Endothelial cell of umbilical vein (primary cell): ENCODE results near the gene PHACTR1.

Experiments used
- CTCF ChIP-seq, 2 donors: IDR thresholded peaks; 1 replicate in 1 of 2; 2 replicates in 1 of 2; pipeline ENCODE4 v1.5.1; 2011; ENCODE audit warnings: low read length in 2 of 2, mild to moderate bottlenecking in 2 of 2, moderate library complexity in 2 of 2, control low read depth in 1 of 2, inconsistent platforms in 1 of 2, low read depth in 1 of 2; ENCODE audit not compliant: insufficient read depth in 1 of 2; ENCODE audit errors: extremely low read depth in 1 of 2
- POLR2AphosphoS5 ChIP-seq: IDR thresholded peaks from 2 replicates; pipeline ENCODE4 v1.6.1; 2012; ENCODE audit warnings: low read depth, mild to moderate bottlenecking, control low read depth, low read length, moderate library complexity; ENCODE audit not compliant: insufficient read depth
- TF ChIP-seq, protein P1 (sequence below): IDR thresholded peaks from 2 replicates; pipeline ENCODE4 v1.6.1; 2011; ENCODE audit not compliant: insufficient read depth, insufficient read length

- TF ChIP-seq CTCF (IDR thresholded peaks at IDR 0.05; ENCODE audit: extremely low read depth in 1 of 2, insufficient read depth in 1 of 2, low read depth in 1 of 2, low read length in 2 of 2): no peak
- TF ChIP-seq POLR2AphosphoS5: no peak
- TF ChIP-seq, protein P1, sequence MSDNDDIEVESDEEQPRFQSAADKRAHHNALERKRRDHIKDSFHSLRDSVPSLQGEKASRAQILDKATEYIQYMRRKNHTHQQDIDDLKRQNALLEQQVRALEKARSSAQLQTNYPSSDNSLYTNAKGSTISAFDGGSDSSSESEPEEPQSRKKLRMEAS: no peak
Measured at GRCh38 chr6:12666886-12667285, 49.7 kb upstream of the PHACTR1 start.
